CD14-positive monocyte (primary cell): Measurements from ENCODE around the gene SCART1. TPM values are rescaled to one million over a fixed set of nuclear protein-coding genes. Genes with fewer than 3 reads are reported as not detected.
A peak's percentile ranks its signal among the peaks of the same experiment; 100 is the strongest.

ENCODE experiments used
- DNase-seq, 3 donors: peaks; one replicate each; pipeline ENCODE4 v3.0.0-alpha.2; 2011 to 2022
- H2AFZ ChIP-seq: 2 replicates; pipeline ENCODE4 v1.6.0; 2012; ENCODE audit warnings: mild to moderate bottlenecking, low read depth, low read length, inconsistent platforms; ENCODE audit not compliant: insufficient read depth, poor library complexity, severe bottlenecking
- H3K27ac ChIP-seq, 2 donors: 1 replicate in 1 of 2; 2 replicates in 1 of 2; pipeline ENCODE4 v1.5.1; 2012 to 2013; ENCODE audit warnings: low read length in 2 of 2, control low read depth in 1 of 2, inconsistent platforms in 1 of 2, low read depth in 1 of 2, mild to moderate bottlenecking in 1 of 2
- H3K27me3 ChIP-seq, 2 donors: one replicate each; pipeline versions ENCODE4 v1.6.0 to v1.6.1; 2011 to 2013; ENCODE audit warnings: low read length in 2 of 2; ENCODE audit not compliant: control insufficient read depth in 2 of 2, insufficient read depth in 2 of 2
- H3K36me3 ChIP-seq, 2 donors: replicated peaks in 1 of 2; 1 replicate in 1 of 2; 2 replicates in 1 of 2; pipeline versions ENCODE4 v1.5.1 to v1.6.1; 2012 to 2013; ENCODE audit warnings: low read length in 2 of 2, control low read depth in 1 of 2, inconsistent platforms in 1 of 2, mild to moderate bottlenecking in 1 of 2; ENCODE audit not compliant: insufficient read depth in 2 of 2, control insufficient read depth in 1 of 2
- H3K4me1 ChIP-seq, 2 donors: 1 replicate in 1 of 2; 2 replicates in 1 of 2; pipeline versions ENCODE4 v1.5.1 to v1.6.1; 2012 to 2013; ENCODE audit warnings: low read length in 2 of 2, control low read depth in 1 of 2, inconsistent platforms in 1 of 2, mild to moderate bottlenecking in 1 of 2, moderate library complexity in 1 of 2; ENCODE audit not compliant: insufficient read depth in 2 of 2, control insufficient read depth in 1 of 2
- H3K4me2 ChIP-seq: replicated peaks from 2 replicates; pipeline ENCODE3; 2012; ENCODE audit warnings: low read length, moderate library complexity, mild to moderate bottlenecking; ENCODE audit not compliant: poor library complexity, severe bottlenecking; ENCODE audit errors: extremely low read depth
- H3K4me3 ChIP-seq, 3 experiments: fragments of 200-600 bp in 1 of 3; sonication (generic) in 1 of 3; replicated peaks in 1 of 3; 1 replicate in 2 of 3; 2 replicates in 1 of 3; pipeline ENCODE4 v1.5.1; 2011 to 2013; ENCODE audit warnings: low read length in 3 of 3, mild to moderate bottlenecking in 3 of 3, control low read depth in 2 of 3, low read depth in 2 of 3, inconsistent platforms in 1 of 3, moderate library complexity in 1 of 3
- H3K79me2 ChIP-seq: 2 replicates; pipeline ENCODE4 v1.6.0; 2012; ENCODE audit warnings: mild to moderate bottlenecking, control low read depth, inconsistent platforms, low read length, moderate library complexity; ENCODE audit not compliant: insufficient read depth
- H3K9ac ChIP-seq: 2 replicates; pipeline ENCODE4 v1.6.0; 2017; ENCODE audit warnings: low read length, mild to moderate bottlenecking; ENCODE audit not compliant: insufficient read depth, poor library complexity, severe bottlenecking
- H3K9me3 ChIP-seq, 2 donors: replicated peaks in 1 of 2; 1 replicate in 1 of 2; 2 replicates in 1 of 2; pipeline versions ENCODE4 v1.5.1 to v1.6.1; 2012 to 2013; ENCODE audit warnings: low read length in 2 of 2, control low read depth in 1 of 2; ENCODE audit not compliant: control insufficient read depth in 1 of 2, insufficient read depth in 1 of 2
- H4K20me1 ChIP-seq: 2 replicates; pipeline ENCODE4 v1.6.0; 2012; ENCODE audit warnings: mild to moderate bottlenecking, low read length, control low read depth, moderate library complexity; ENCODE audit not compliant: insufficient read depth
- H3K27ac Mint-ChIP-seq, 7 donors: one replicate each; pipeline ENCODE4 v1.8.0; 2020; ENCODE audit warnings: mild to moderate bottlenecking in 7 of 7, mixed read lengths in 7 of 7, moderate library complexity in 6 of 7, inconsistent platforms in 2 of 7
- H3K27me3 Mint-ChIP-seq, 3 donors: one replicate each; pipeline ENCODE4 v1.8.0; 2021 to 2022; ENCODE audit warnings: low read depth in 3 of 3, mild to moderate bottlenecking in 3 of 3, mixed read lengths in 3 of 3, moderate library complexity in 3 of 3, inconsistent platforms in 1 of 3
- H3K36me3 Mint-ChIP-seq, 2 donors: one replicate each; pipeline ENCODE4 v1.8.0; 2020; ENCODE audit warnings: mixed read lengths in 2 of 2, inconsistent platforms in 1 of 2, mild to moderate bottlenecking in 1 of 2
- H3K4me1 Mint-ChIP-seq: one replicate; pipeline ENCODE4 v1.8.0; 2020; ENCODE audit warnings: mild to moderate bottlenecking, mixed read lengths
- H3K4me3 Mint-ChIP-seq, 2 donors: one replicate each; pipeline ENCODE4 v1.8.0; 2020; ENCODE audit warnings: mild to moderate bottlenecking in 2 of 2, mixed read lengths in 2 of 2, moderate library complexity in 1 of 2
- H3K9me3 Mint-ChIP-seq, 7 donors: one replicate each; pipeline ENCODE4 v1.8.0; 2020 to 2022; ENCODE audit warnings: mixed read lengths in 7 of 7, mild to moderate bottlenecking in 6 of 7, moderate library complexity in 6 of 7, inconsistent platforms in 2 of 7
- CTCF ChIP-seq: fragments of 200-600 bp; IDR thresholded peaks from one replicate; pipeline ENCODE4 v1.8.0; 2022; ENCODE audit warnings: antibody characterized with exemption, mild to moderate bottlenecking
- WGBS: methylation state at CpG from one replicate; pipeline ENCODE4 v1.1.5; 2013; ENCODE audit warnings: missing lambda C conversion rate; ENCODE audit not compliant: insufficient coverage; 5-methylcytosine and 5-hydroxymethylcytosine counted together
- intact Hi-C, 2 donors: fragments of 100-400 bp; cut with micrococcal nuclease; formaldehyde crosslinking; loops; one replicate each; pipeline versions ENCODE4 v1.15.0 to v1.15.1; 2023
- polyA plus RNA-seq, 3 donors: library from polyadenylated mRNA; depleted of rRNA in 1 of 3; unstranded in 2 of 3; stranded (reverse) in 1 of 3; fragments of 300-500 nt in 2 of 3; fragments of >200 nt in 1 of 3; fragmentation: Illumina TruSeq in 2 of 3; gene quantifications; 1 replicate in 2 of 3; 2 replicates in 1 of 3; pipeline ENCODE4 v1.2.3, GENCODE V29; 2012 to 2021

The SCART1 gene
- polyA plus RNA-seq, 3 donors, result 1.1 TPM; not detected in 2

- Histone ChIP-seq H3K27me3 (no peaks in the 10 kb centered on the region), H3K4me1 (no peaks in the 10 kb centered on the region), H3K36me3 (no peaks in the 10 kb centered on the region), H3K9me3 (peaks cover 0 to 3% of the 10 kb centered on the region in 2 donors), H3K79me2 (no peaks in the 10 kb centered on the region), H4K20me1 (no peaks in the 10 kb centered on the region), H3K9ac (no peak overlapping the region), H3K27ac (no peak overlapping the region), H3K4me2 (no peak overlapping the region), H3K4me3 (no peak overlapping the region), H2AFZ (no peak overlapping the region)
- H3K4me3 Mint-ChIP-seq, result no peak overlapping the region
- TF ChIP-seq CTCF, result no peak
- intact Hi-C loops, result no loop called here
- peak in 1 of 3 donors; percentile 1 for DNase-seq
- WGBS, result 97% methylated on average over 34 of the region's 34 CpGs
- no peaks in the 10 kb centered on the region for H3K4me1 Mint-ChIP-seq
- peaks cover 0 to 5% (median 0%) of the 10 kb centered on the region in 3 donors for H3K27me3 Mint-ChIP-seq
- H3K36me3 Mint-ChIP-seq, result no peaks in the 10 kb centered on the region
- H3K27ac Mint-ChIP-seq, result no peak overlapping the region
- H3K9me3 Mint-ChIP-seq, result peaks cover 0 to 10% (median 5%) of the 10 kb centered on the region in 7 donors
Measured at GRCh38 chr10:133457100-133457841, 3.5 kb downstream of the SCART1 start.

- Histone ChIP-seq H3K4me2 (no peak overlapping the region), H2AFZ (no peak overlapping the region), H3K79me2 (no peaks in the 10 kb centered on the region), H4K20me1 (no peaks in the 10 kb centered on the region), H3K36me3 (no peaks in the 10 kb centered on the region), H3K27ac (no peak overlapping the region), H3K4me1 (no peaks in the 10 kb centered on the region), H3K27me3 (no peaks in the 10 kb centered on the region), H3K4me3 (no peak overlapping the region), H3K9me3 (peaks cover 0 to 3% of the 10 kb centered on the region in 2 donors), H3K9ac (no peak overlapping the region)
- no peaks in the 10 kb centered on the region for H3K36me3 Mint-ChIP-seq
- no peak overlapping the region for H3K27ac Mint-ChIP-seq
- no peaks in the 10 kb centered on the region for H3K4me1 Mint-ChIP-seq
- intact Hi-C loops, result no loop called here
- no peak overlapping the region for H3K4me3 Mint-ChIP-seq
- WGBS, result 95% methylated on average over 38 of the region's 40 CpGs
- no peak for DNase-seq
- H3K27me3 Mint-ChIP-seq, result peaks cover 0 to 4% (median 3%) of the 10 kb centered on the region in 3 donors
- peaks cover 0 to 10% (median 5%) of the 10 kb centered on the region in 7 donors for H3K9me3 Mint-ChIP-seq
- no peak for TF ChIP-seq CTCF
Measured at GRCh38 chr10:133458021-133458709, 4.4 kb downstream of the SCART1 start.
